HTR-8/SVneo (cell line): ENCODE measurements around the gene BTBD9.
"Not testable (repeated sequence)": the region's sequence is repeated elsewhere in the genome, so short reads cannot be mapped to it uniquely, and the experiment has no call there.

ENCODE experiments used
- DNase-seq: peaks from one replicate; pipeline ENCODE4 v3.0.0; 2011; ENCODE audit warnings: low spot score, mixed read lengths; ENCODE audit not compliant: insufficient read length
- FAIRE-seq: peaks from 2 replicates; lab custom pipeline; 2011; peaks lifted over from hg19 to GRCh38; lab: Jason Lieb, UNC

Gene BTBD9

GRCh38 chr6:38650207-38650752 lies 10.6 kb upstream of the BTBD9 start:
- FAIRE-seq (no peak), DNase-seq (no peak)

DNA sequence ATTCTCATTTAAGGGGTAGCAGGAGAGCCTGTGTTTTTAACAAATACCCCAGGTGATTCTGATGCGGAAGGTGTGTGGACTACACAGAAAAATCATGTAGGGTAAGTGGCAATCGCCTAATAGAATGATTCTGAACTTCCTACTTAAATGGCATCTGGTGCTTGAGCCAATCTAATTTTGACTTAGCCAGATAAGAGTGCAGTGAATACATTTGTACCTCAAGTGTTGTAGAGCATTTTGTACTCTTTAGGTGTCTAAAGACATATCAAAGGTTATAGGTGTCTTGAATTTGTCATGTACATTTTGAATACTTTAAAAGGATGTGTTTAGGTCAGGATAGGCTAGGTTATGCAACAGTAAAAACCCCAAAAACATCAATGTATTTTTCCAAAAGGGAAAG lies 10.0 kb upstream of the BTBD9 start:
- DNase-seq (no peak), FAIRE-seq (no peak)

DNA sequence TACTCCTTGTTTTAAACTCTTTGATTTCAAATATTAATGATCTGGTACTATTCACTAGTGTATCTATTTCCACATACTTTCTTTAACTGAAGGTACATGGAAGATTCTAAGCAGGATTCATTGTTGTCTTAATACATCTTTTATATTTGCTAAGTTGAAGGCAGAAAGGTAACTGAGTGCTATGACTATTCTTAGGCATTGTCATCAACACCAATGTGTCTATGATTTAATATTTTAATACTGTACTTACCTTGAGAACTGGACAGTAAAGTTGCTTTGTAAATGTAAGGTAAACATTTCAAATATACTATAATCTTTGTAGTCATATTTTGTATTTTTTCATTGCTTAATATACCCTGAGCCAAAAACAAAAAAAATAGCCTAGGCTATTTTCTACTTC lies 8.9 kb upstream of the BTBD9 start:
- no peak for DNase-seq
- FAIRE-seq: no peak

GRCh38 chr6:38646166-38646878 lies 6.6 kb upstream of the BTBD9 start:
- no peak for DNase-seq
- peak; percentile 16 for FAIRE-seq

- FAIRE-seq: no peak
These were observed 5.2 kb upstream of the BTBD9 start for GRCh38 chr6:38644951-38645350.

GRCh38 chr6:38640216-38640909 lies 634 bp upstream of the BTBD9 start:
- DNase-seq (no peak), FAIRE-seq (no peak)

More at GRCh38 chr6:38644951-38645350, 5.2 kb upstream of the BTBD9 start:
- no peak for DNase-seq

DNA sequence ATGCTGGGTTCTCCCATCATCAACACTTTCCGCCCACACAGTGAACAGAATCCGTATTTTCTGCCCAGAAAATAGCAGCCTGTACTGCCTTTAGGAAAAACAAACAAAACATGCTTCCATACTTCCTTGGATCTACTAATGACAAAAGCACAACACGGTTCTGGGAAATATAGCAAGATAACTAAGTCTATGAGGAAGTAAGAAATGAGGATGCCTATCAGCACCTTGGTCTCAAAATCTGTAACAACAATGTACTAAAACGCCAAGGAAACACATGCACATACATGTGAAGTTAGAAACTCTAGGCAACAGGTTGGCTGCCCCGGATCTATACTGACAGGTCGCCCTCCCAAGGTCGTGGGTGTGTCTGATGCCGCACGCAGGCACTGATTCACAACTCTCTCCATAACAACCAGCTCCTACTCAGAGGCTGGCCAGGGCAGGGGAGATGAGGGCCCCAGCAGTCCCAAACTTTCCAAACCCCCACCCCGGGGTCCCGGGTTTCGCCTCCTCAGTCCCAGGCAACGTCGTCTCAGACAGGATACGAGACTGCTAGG lies 710 bp downstream of the BTBD9 start:
- FAIRE-seq: no peak
- DNase-seq: peak; percentile 27

DNA sequence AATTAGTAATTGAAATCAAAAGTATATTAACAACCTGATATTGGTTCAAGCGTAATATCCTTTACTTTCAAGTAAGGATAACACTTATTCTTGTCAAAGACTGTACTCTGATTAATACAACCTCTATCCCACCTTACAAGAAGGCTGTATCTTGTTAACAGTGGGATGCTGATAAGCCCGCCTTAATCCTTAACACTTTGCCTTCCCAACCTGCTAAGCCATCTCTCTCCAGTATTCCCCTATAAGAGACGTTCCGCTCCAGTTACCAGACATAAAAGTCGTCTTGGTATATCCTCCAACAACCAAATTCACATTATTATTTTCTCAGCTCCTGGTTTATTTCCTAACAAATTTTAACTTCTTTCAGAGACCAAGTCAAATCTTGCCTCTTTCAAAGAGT lies 2.0 kb downstream of the BTBD9 start:
- DNase-seq: no peak
- FAIRE-seq: no peak

- DNase-seq: no peak
- FAIRE-seq: no peak
These were observed 3.7 kb downstream of the BTBD9 start for GRCh38 chr6:38636027-38636426.

GRCh38 chr6:38634518-38634917 lies 5.2 kb downstream of the BTBD9 start:
- DNase-seq (no peak), FAIRE-seq (no peak)

DNA sequence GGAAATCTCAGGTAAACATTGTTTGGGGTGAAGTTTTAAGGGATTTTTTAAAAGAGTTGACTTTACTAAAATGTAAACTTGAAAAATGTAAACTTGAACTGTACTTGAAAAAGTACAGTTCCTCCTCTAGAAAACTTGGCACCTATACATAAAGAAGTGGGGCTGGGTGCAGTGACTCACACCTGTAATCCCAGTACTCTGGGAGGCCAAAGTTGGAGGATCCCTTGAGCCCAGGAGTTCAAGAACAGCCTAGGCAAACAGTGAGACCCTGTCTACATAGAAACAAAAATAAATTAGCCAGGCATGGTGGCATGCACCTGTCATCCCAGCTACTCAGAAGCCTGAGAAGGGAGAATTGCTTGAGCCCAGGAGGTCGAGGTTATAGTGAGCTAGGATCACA lies 7.2 kb downstream of the BTBD9 start:
- no peak for DNase-seq
- FAIRE-seq: no peak

GRCh38 chr6:38631186-38631783 lies 8.4 kb downstream of the BTBD9 start:
- DNase-seq (no peak), FAIRE-seq (no peak)

DNA sequence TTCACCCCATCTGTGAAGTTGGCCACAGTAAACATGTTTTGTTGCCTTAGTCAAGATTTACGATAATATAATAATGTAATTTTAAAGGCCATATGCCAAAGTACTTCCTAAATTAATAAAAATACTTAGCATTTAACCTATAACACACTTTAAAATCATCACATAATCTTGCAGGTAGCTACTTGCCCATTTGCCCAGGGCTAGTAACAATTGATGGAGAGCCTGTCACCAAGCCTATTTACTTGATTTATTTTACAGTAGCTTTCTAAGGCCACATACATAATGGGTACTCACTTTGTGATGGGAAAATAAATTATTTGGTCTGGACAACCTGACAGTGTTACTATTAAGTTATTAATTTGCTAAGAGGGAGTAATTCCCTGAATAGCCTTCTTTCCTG lies 14.5 kb downstream of the BTBD9 start:
- no peak for FAIRE-seq

GRCh38 chr6:38619342-38619741 lies 20.4 kb downstream of the BTBD9 start:
- FAIRE-seq, DNase-seq: not testable (repeated sequence)

More for the DNA sequence above, 14.5 kb downstream of the BTBD9 start:
- DNase-seq: no peak

DNA sequence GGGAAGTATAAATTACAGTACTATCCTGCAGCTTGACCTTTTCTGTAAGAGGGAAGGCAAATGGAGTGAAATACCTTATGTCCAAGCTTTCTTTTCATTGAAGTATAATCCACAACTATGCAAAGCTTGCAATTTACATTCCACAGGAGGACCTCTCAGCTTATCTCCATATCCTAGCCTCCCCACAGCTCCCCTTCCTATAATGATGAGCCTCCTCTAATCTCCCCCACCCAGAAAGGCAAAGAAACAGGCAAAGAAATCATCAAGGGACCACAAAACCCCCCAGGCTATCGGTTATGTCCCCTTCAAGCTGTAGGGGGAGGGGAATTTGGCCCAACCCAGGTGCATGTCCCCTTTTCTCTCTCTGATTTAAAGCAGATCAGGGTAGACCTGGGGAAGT lies 21.4 kb downstream of the BTBD9 start:
- not testable (repeated sequence) for FAIRE-seq, DNase-seq

DNA sequence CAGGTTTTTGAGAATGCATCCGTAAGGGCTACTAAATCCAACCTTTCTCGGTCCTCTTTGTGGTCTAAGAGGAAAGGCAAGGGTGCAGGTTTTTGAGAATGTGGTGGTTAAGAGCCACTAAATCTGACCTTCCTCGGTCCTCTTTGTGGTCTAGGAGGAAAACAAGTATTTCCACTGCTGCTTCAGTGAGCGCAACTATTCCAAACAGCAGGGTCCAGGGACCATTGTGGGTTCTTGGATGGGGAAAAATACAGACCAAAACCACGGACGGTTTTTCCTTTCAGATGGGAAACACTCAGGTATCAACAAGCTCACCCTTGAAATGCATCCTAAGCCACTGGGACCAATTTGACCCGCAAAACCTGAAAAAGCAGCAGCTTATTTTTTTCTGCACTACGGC lies 21.9 kb downstream of the BTBD9 start:
- FAIRE-seq (no peak), DNase-seq (no peak)

- DNase-seq (no peak), FAIRE-seq (no peak)
These were observed 27.4 kb downstream of the BTBD9 start for GRCh38 chr6:38612143-38612965.

DNA sequence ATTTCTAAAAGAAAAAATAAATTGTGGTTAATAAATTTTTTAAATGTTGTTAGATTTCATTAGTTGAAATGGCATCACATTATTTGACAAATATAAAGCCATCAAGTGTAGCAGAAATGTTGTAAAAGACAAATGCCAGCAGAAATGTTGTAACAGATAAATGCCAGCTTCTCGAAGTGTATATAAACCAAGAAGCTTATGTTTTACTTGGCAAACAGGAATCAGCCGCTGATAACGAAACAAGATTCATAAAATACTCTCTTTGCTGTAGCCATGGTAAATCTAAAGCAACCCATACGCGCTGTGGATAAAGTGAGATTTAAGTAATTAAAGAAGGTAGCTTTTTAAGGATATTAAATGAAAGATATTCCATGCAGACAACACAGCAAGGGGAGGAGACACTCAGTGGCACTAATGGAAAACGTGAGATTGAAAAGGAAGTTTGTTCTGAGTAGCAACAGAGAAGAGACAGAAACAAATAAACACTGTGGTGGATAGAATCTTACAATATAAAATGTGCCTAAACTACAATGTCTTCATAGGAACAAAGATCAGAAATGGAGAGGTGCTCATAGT lies 29.6 kb downstream of the BTBD9 start:
- FAIRE-seq (no peak), DNase-seq (no peak)

DNA sequence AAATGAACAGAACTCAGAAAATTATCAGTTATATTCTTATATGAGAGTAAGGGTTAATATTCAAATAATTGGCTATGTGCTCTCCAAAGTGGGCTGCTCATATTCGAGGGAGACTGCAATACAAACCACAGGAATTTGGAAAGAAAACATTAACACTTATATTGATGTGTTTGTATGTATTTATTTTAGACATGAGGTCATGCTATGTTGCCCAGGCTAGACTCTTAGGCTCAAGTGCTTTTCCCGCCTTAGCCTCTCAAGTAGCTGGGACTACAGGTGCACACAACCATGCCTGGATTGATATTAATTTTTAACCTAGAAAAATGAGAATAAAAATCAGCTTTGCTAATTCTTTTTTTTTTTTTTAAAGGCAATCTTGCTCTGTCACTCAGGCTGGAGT lies 35.0 kb downstream of the BTBD9 start:
- DNase-seq: no peak
- no peak for FAIRE-seq

GRCh38 chr6:38603966-38604365 lies 35.8 kb downstream of the BTBD9 start:
- no peak for DNase-seq
- no peak for FAIRE-seq
